NCI-H146 treated with DMSO at 0.1 percent for 48 hours (cell line): Measurements from ENCODE around the gene NIPAL3.
"Not testable (repeated sequence)": the region's sequence is repeated elsewhere in the genome, so short reads cannot be mapped to it uniquely, and the experiment has no call there.

ENCODE experiments used
- DNase-seq: peaks from one replicate; lab custom pipeline; 2025; ENCODE audit not compliant: unreplicated experiment; lab: John Stamatoyannopoulos, UW

Gene NIPAL3

GRCh38 chr1:24421502-24421901 is 5.9 kb downstream of the NIPAL3 start:
- DNase-seq, result no peak

- no peak for DNase-seq
These were observed 8.6 kb downstream of the NIPAL3 start for GRCh38 chr1:24424207-24424606.

- DNase-seq, result no peak
These were observed 9.4 kb downstream of the NIPAL3 start for GRCh38 chr1:24424990-24425389.

DNA sequence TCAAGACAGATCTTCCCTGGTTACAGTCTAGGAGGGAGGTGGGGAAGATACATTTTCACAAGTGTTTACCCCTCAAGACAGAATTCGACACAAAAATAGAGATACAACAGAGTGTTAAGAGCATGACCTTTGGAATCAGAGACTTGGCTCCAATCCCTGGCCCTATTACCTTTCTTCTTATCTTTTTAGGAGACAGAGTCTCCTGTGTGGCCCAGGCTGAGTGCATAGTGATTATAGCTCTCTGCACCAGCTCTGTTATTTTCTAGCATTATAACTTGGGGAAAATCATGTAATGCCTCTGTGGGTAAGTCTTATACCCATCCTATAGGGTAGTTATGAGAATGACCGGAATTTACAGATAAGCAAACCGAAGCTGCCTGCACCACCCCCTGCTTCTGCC is 9.8 kb downstream of the NIPAL3 start:
- no peak for DNase-seq

DNA sequence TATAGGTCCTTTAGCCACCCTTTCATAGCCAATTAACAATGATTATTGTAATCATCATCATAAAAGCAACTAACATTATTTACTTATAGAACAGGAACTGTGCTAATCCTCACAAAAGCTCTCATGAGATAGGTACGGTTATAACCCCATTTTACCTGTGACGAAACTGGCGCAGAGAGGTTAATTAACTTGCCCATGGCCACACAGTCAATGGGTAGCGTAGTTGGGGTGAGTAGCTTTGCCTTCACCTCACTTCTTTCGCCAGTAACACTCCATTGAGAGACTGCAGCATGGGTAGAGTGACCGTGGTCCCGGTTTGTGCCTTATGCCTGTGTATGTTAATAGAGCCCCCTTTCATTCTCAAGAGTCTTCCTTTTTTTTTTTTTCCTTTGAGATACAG is 10.3 kb downstream of the NIPAL3 start:
- DNase-seq, result no peak

GRCh38 chr1:24426744-24427544 is 11.3 kb downstream of the NIPAL3 start:
- DNase-seq, result no peak

DNA sequence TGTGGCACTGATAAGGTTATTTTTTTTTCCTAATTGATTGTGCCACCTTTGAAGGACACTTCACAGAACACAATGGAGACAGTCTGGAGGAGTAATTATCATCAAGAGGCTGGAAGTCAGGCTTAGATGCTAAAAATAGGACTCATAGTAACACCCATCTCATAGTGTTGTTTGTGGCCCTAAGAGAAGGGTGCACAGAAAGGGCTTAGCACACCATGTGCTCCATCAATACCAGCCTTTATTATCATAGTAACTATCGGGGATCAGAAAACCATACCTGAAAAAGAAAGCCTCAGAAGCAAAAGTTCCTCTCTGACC is 11.9 kb downstream of the NIPAL3 start:
- DNase-seq, result no peak

- DNase-seq, result no peak
These were observed 20.3 kb downstream of the NIPAL3 start for GRCh38 chr1:24435782-24436365.

- no peak for DNase-seq
These were observed 22.2 kb downstream of the NIPAL3 start for GRCh38 chr1:24437631-24438396.

GRCh38 chr1:24438423-24438901 is 22.9 kb downstream of the NIPAL3 start:
- DNase-seq, result peak; percentile 54

- DNase-seq, result no peak
These were observed 24.8 kb downstream of the NIPAL3 start for GRCh38 chr1:24440436-24440835.

- DNase-seq, result no peak
These were observed 25.9 kb downstream of the NIPAL3 start for GRCh38 chr1:24441480-24441879.

DNA sequence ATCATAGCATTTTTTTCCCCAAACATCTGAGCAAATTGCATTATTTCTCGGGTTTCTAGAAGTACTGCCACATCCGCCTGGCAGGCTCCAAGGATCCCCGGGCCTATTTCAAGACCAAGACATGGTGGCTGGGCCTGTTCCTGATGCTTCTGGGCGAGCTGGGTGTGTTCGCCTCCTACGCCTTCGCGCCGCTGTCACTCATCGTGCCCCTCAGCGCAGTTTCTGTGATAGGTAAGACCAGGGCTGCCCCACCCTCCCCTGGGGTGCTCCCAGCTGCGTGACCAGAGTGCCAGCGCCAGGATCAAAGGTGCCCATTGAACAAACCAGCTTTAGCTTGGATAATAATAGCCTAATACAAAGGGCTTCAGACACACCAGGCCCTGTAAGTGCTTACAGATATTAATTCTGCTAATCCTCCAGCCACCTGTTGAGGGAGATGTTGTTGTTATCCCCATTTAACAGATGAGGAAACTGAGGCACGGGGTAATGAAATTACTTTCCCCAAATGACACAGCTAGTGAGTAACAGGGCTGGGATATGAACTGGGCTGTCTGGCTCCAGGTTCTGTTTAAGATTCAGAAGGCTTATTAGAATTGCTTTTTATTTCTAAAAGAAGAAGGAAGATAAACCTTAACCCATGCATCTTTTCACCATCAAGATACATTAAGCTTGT is 26.5 kb downstream of the NIPAL3 start:
- no peak for DNase-seq

- DNase-seq, result no peak
These were observed 27.2 kb downstream of the NIPAL3 start for GRCh38 chr1:24442764-24443163.

- DNase-seq, result no peak
These were observed 27.6 kb downstream of the NIPAL3 start for GRCh38 chr1:24443241-24443656.

- DNase-seq, result not testable (repeated sequence)
These were observed 30.8 kb downstream of the NIPAL3 start for GRCh38 chr1:24446446-24446845.

DNA sequence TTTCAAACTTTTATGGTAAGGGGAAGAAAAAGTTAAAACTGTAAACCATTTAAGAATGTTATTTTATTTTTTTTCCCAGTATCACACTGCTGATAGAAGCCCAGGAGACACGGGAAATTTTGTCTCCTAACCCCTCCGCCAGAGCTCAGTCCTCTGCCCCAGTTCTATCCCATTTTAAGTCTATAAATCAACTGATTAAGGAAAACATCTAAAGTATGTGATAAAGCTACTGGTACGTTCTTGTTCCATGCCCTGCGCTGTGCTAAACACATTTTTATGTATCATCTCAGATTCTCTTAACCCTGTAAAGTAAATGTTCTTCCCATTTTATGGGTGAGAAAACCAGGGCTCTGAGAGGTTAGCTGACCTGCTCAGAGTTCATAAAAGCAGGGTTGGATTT is 34.7 kb downstream of the NIPAL3 start:
- no peak for DNase-seq

GRCh38 chr1:24450857-24451397 is 35.3 kb downstream of the NIPAL3 start:
- DNase-seq, result no peak

DNA sequence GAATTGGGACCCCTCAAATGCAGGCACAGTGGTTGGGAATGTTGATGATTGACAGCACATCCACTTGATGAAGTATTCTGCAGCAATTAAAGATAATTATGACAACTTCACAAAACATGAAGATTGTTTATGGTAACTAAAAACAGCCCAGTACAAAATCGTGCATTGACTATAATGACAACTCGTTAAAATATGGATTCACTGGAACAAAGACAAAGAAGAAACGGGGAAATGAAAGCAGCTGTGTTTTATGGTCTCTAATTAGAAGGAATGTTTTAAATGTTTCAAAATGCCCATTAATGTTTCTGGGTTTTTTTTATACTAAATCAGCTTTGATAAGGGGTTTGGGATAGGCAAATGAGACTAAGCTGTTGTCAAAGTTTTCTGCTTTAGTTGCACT is 36.1 kb downstream of the NIPAL3 start:
- DNase-seq, result no peak

DNA sequence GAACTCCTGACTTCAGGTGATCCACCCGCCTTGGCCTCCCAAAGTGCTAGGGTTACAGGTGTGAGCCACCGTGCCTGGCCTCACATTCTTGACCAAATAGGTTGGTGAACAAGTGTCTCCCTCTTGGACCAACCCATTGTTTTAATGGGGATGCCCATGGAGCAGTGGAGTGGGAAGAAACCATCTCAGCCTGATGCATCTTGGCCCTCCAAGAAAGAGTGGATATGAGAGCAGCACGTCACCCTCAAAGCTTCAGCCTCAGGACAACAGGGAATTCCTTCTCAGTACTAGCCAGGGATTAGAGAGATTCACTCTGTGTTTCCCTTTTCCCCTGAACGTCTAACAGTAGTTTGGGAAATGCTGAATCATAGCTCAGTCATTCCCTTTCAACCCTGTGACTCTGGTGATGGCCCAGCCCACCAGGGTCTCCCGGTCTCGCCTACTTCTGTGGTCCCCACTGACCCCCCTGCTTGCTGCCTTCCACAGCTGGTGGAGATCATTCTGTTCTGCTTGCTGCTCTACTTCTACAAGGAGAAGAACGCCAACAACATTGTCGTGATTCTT is 37.4 kb downstream of the NIPAL3 start:
- DNase-seq, result no peak

- no peak for DNase-seq
These were observed 39.1 kb downstream of the NIPAL3 start for GRCh38 chr1:24454673-24455072.
